ENCODE results near the gene DOLPP1. TPM values are rescaled to one million over a fixed set of nuclear protein-coding genes. Genes with fewer than 3 reads are reported as not detected.

The DOLPP1 gene
- total and polyA plus RNA-seq, 2 experiments from 2014 or later = 19.0 to 19.3 TPM

DNA sequence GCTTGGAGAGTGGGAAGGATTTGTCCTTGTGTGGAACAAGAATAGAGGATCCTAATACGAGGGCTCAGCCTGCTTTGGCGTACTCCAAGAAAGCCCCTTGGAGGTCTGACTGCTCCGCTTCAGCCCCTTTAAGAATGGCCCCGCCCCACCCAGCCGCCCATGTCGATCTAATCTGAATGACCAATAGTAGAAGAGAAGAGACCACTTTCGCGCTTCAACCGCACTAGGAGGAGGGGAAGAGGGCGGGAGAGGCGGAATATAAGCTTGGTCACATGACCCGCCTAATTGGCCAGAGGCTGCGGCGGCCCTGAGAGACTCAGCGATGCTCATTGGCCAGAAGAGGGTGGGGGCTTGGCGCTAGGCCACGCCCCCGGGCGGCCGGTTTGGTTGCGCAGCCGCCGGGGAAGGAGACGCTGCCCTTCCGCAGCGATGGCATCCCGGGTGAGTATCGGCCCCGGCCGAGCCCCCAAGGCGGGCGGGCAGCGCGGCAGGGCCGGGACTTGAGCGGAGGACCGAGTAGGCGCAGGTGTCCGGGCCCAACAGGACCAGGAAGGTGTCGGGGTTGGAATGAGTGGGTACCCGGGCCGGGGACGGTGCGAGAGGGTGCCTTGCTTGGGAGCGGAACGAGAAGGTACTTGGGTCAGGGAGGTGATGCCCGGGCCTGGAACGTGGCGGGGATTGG lies 44.5 kb upstream of the DOLPP1 start, which contains the start of gene MIGA2:
TSS of gene MIGA2 (plus strand) at position 386 of the 682 bp plus-strand sequence. CDS start 3,969 bp downstream, outside the sequence.
- peak within 1 kb of the TSS; percentile 88 for H3K4me3 ChIP-seq
- peaks cover 5% of the 10 kb centered on the region for H3K36me3 ChIP-seq
- H3K9me3 ChIP-seq (ENCODE audit: low read depth) = no peaks in the 10 kb centered on the region
- peak; percentile 99 to 100 for DNase-seq (ENCODE audit: low read depth in 1 of 2, low spot score in 1 of 2)
- H3K27ac ChIP-seq = peak within 1 kb of the TSS; percentile 84
- H3K4me1 ChIP-seq (ENCODE audit: low read depth) = peaks cover 8% of the 10 kb centered on the region
- TF ChIP-seq, protein P1, sequence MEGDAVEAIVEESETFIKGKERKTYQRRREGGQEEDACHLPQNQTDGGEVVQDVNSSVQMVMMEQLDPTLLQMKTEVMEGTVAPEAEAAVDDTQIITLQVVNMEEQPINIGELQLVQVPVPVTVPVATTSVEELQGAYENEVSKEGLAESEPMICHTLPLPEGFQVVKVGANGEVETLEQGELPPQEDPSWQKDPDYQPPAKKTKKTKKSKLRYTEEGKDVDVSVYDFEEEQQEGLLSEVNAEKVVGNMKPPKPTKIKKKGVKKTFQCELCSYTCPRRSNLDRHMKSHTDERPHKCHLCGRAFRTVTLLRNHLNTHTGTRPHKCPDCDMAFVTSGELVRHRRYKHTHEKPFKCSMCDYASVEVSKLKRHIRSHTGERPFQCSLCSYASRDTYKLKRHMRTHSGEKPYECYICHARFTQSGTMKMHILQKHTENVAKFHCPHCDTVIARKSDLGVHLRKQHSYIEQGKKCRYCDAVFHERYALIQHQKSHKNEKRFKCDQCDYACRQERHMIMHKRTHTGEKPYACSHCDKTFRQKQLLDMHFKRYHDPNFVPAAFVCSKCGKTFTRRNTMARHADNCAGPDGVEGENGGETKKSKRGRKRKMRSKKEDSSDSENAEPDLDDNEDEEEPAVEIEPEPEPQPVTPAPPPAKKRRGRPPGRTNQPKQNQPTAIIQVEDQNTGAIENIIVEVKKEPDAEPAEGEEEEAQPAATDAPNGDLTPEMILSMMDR (IDR thresholded peaks at IDR 0.05; ENCODE audit: low read depth, low read length) = no peak
- H3K27me3 ChIP-seq = no peaks in the 10 kb centered on the region

DNA sequence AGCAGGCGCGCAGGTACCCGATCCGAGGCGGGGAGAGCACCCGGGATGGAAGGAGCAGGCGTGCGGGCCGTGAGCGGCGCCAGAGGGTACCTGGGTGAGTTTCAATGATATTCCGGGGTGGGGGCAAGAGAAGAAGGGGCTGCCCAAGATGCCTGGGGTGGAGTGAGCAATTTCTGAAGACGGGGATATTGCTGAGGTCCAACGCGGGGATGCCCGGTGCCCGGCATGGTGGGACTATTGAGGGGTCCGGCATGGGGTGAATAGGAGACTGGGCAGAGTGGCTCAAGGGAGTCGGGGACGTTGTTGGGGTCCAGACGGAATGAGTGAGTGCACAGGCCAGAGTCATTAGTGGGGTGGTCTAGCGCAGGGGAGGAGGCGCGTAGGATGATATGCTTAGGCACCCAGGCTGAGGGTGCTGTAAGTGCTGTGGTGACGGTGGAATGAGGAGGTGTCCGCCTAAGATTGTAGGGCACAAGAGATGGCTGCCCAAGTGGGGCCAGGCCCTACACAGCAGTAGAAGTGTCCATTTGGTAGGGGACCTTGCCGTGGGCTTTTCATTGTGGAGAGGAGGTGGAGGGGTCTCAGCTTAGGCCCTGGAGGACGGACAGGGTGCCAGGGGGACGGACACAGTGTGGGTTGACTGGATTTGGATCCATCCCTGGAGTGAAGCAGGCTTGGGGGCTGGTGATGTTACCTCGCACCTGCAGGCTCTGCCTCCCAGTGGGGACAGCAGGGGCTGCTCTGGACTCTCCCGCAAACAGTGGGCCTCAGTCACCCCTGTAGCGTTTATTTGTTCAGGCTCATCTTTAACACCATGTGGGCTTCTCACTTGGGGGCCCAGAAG lies 43.8 kb upstream of the DOLPP1 start:
- Histone ChIP-seq H3K27ac (peak overlapping the region; percentile 15), H3K9me3 (ENCODE audit: low read depth) (no peaks in the 10 kb centered on the region), H3K36me3 (peaks cover 5% of the 10 kb centered on the region), H3K4me3 (peak overlapping the region; percentile 88), H3K4me1 (ENCODE audit: low read depth) (peaks cover 8% of the 10 kb centered on the region), H3K27me3 (no peaks in the 10 kb centered on the region)
- TF ChIP-seq, protein P1 (IDR thresholded peaks at IDR 0.05; ENCODE audit: low read depth, low read length) = no peak
- DNase-seq (ENCODE audit: low read depth in 1 of 2, low spot score in 1 of 2) = no peak

DNA sequence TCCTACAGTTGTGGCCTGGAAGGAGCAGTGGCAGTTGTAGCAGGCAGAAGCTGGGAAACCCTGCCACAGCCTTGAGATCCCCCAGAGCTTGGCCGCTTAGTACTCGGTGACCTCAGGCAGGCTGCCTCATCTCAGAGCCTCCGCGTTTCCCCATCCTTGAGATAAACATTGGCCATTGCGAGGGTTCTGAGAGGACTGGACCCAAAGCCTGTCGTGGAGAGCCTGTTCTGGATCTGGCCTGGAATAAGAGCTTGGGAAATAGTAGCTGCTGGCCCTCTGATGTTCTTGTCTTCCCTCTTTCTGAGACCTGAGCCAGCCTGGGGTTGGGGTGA lies 43.2 kb upstream of the DOLPP1 start:
- H3K36me3 ChIP-seq = peaks cover 11% of the 10 kb centered on the region
- H3K4me1 ChIP-seq (ENCODE audit: low read depth) = peaks cover 8% of the 10 kb centered on the region
- no peaks in the 10 kb centered on the region for H3K9me3 ChIP-seq (ENCODE audit: low read depth)
- TF ChIP-seq, protein P1 (IDR thresholded peaks at IDR 0.05; ENCODE audit: low read depth, low read length) = no peak
- H3K27me3 ChIP-seq = no peaks in the 10 kb centered on the region
- DNase-seq (ENCODE audit: low read depth in 1 of 2, low spot score in 1 of 2) = peak in 1 of 2 donors; percentile 41
- H3K4me3 ChIP-seq = peak overlapping the region; percentile 88
- H3K27ac ChIP-seq = no peak overlapping the region

DNA sequence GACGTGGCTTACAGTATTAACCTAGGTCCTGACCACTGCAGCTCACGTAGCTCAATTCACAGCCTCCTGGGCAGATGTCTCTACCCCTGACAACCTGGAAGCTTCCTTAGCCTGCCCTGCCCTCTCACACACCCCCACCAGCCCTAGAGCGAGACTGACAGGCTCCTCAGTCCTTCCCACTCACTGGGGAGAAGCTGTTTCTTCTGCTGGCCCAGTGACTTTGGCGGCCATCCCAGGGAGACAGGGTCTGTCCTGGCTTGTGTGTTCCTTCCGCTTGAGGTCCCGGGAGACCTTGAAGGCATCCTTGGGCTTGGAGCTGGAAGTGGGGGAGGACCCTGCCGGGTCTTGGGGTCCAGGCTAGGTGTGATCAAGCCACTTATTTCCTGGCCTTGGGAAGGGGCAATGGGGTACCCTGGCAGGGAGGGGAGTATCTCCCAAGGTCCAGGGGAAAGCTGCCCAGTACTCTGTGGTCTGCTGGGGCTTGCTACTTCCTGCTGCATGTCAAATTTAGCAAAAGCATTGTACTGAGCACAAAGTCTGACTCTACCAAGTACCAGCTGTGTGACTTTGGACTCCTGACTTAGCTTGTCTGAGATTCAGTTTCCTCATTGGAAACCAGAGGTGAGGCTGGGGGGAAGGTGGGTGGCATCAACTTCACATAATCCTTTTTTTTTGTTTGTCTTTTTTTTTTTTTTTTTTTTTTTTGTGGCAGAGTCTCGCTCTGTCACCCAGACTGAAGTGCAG lies 42.6 kb upstream of the DOLPP1 start:
- Histone ChIP-seq H3K4me3 (no peak overlapping the region), H3K27ac (no peak overlapping the region), H3K9me3 (ENCODE audit: low read depth) (no peaks in the 10 kb centered on the region), H3K4me1 (ENCODE audit: low read depth) (peaks cover 8% of the 10 kb centered on the region), H3K27me3 (no peaks in the 10 kb centered on the region), H3K36me3 (peaks cover 11% of the 10 kb centered on the region)
- TF ChIP-seq, protein P1 (IDR thresholded peaks at IDR 0.05; ENCODE audit: low read depth, low read length) = no peak
- DNase-seq (ENCODE audit: low read depth in 1 of 2, low spot score in 1 of 2) = peak in 1 of 2 donors; percentile 35

DNA sequence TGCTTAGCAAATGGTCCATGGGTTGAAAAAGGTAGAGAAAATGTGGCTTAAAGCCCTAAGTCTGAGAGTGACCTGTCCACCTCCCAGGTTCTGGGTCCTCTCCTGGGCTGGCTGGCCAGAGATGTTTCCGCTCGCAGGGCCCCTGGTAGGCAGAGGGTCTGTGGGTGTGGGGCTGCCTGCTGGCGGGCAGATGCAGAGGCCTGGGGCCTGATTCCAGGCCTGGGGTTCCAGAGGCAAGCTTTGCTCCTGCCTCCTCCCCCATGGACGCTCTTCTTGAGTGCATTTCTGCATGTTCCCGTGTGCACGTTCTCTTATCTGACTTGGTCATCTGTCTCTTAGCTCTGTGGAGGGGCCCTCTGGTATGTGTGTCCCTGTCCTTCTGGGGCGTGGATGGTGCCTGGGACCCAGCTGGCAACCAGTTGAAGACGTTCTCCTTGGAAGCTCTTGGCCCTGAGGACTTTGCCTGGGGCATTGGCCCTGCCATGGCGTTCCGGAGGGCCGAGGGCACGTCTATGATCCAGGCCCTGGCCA lies 40.7 kb upstream of the DOLPP1 start:
- TF ChIP-seq, protein P1 (IDR thresholded peaks at IDR 0.05; ENCODE audit: low read depth, low read length) = no peak
- H3K27ac ChIP-seq = no peak overlapping the region
- no peaks in the 10 kb centered on the region for H3K9me3 ChIP-seq (ENCODE audit: low read depth)
- no peaks in the 10 kb centered on the region for H3K27me3 ChIP-seq
- peaks cover 8% of the 10 kb centered on the region for H3K4me1 ChIP-seq (ENCODE audit: low read depth)
- DNase-seq (ENCODE audit: low read depth in 1 of 2, low spot score in 1 of 2) = no peak
- H3K36me3 ChIP-seq = peaks cover 14% of the 10 kb centered on the region
- H3K4me3 ChIP-seq = no peak overlapping the region
